GM23338 (cell line): ENCODE measurements around the gene TPX2. TPM values are rescaled to one million over a fixed set of nuclear protein-coding genes. Genes with fewer than 3 reads are reported as not detected.
A peak's percentile ranks its signal among the peaks of the same experiment; 100 is the strongest.

Source experiments
- ATAC-seq: fragments of 200-7000 bp; cut with Tn5 transposase; 3 replicates; pipeline ENCODE4 v1.9.1; 2020
- DNase-seq: peaks from one replicate; pipeline ENCODE4 v3.0.0-alpha.2; 2015; ENCODE audit warnings: low spot score
- H2AFZ ChIP-seq: fragments of 200-600 bp; sonication (generic); 2 replicates; pipeline ENCODE4 v1.8.0; 2016; ENCODE audit warnings: antibody characterized with exemption, mild to moderate bottlenecking, moderate library complexity
- H3F3A ChIP-seq: fragments of 200-600 bp; sonication (generic); replicated peaks from 2 replicates; pipeline ENCODE4 v1.8.0; 2017; ENCODE audit warnings: antibody characterized with exemption, mixed run types, low read depth
- H3K27ac ChIP-seq: fragments of 200-600 bp; sonication (generic); 2 replicates; pipeline ENCODE4 v1.6.1; 2016; ENCODE audit warnings: low read depth
- H3K27me3 ChIP-seq: fragments of 200-600 bp; sonication (generic); 2 replicates; pipeline ENCODE4 v1.8.0; 2016; ENCODE audit warnings: mild to moderate bottlenecking, mixed run types, moderate library complexity; ENCODE audit not compliant: insufficient read depth
- H3K36me3 ChIP-seq: fragments of 200-600 bp; sonication (generic); 2 replicates; pipeline ENCODE4 v1.8.0; 2016; ENCODE audit warnings: mild to moderate bottlenecking; ENCODE audit not compliant: insufficient read depth
- H3K4me1 ChIP-seq: fragments of 200-600 bp; sonication (generic); 2 replicates; pipeline ENCODE4 v1.8.0; 2016; ENCODE audit warnings: mild to moderate bottlenecking, moderate library complexity; ENCODE audit not compliant: insufficient read depth
- H3K4me2 ChIP-seq: fragments of 200-600 bp; sonication (generic); 2 replicates; pipeline ENCODE4 v1.7.1; 2017; ENCODE audit warnings: mixed run types
- H3K4me3 ChIP-seq: fragments of 200-600 bp; sonication (generic); 2 replicates; pipeline ENCODE4 v1.6.1; 2016; ENCODE audit warnings: mixed run types
- H3K79me2 ChIP-seq: fragments of 200-600 bp; sonication (generic); replicated peaks from 2 replicates; pipeline ENCODE4 v1.8.0; 2017; ENCODE audit warnings: mild to moderate bottlenecking; ENCODE audit not compliant: insufficient read depth
- H3K9me2 ChIP-seq: fragments of 200-600 bp; sonication (generic); 2 replicates; pipeline ENCODE4 v1.8.0; 2017; ENCODE audit not compliant: insufficient read depth
- H4K20me1 ChIP-seq: fragments of 200-600 bp; sonication (generic); replicated peaks from 2 replicates; pipeline ENCODE4 v1.8.0; 2017; ENCODE audit warnings: mild to moderate bottlenecking; ENCODE audit not compliant: insufficient read depth
- H3K27ac Mint-ChIP-seq: 2 replicates; pipeline ENCODE4 v1.8.0; 2020; ENCODE audit warnings: inconsistent platforms, mild to moderate bottlenecking, moderate library complexity, mixed read lengths
- H3K27me3 Mint-ChIP-seq: 3 replicates; pipeline ENCODE4 v1.8.0; 2022; ENCODE audit warnings: low read depth, mild to moderate bottlenecking, moderate library complexity, mixed read lengths, inconsistent platforms; ENCODE audit not compliant: insufficient read depth, poor library complexity
- H3K36me3 Mint-ChIP-seq: 3 replicates; pipeline ENCODE4 v1.8.0; 2021; ENCODE audit warnings: low read depth, mild to moderate bottlenecking, inconsistent platforms, moderate library complexity, mixed read lengths
- H3K4me1 Mint-ChIP-seq: 3 replicates; pipeline ENCODE4 v1.8.0; 2020; ENCODE audit warnings: mild to moderate bottlenecking, inconsistent platforms, mixed read lengths
- H3K4me3 Mint-ChIP-seq: 3 replicates; pipeline ENCODE4 v1.8.0; 2021; ENCODE audit warnings: moderate library complexity, mild to moderate bottlenecking, inconsistent platforms, mixed read lengths
- H3K9me3 Mint-ChIP-seq: 3 replicates; pipeline ENCODE4 v1.8.0; 2020; ENCODE audit warnings: moderate library complexity, mild to moderate bottlenecking, inconsistent platforms, mixed read lengths
- CREB1 ChIP-seq: fragments of 250-450 bp; sonication (Bioruptor Pico); IDR thresholded peaks from 2 replicates; pipeline ENCODE4 v1.5.0; 2020; ENCODE audit warnings: low read depth, mild to moderate bottlenecking, moderate library complexity
- POLR2AphosphoS5 ChIP-seq: IDR thresholded peaks from 2 replicates; pipeline ENCODE4 v1.6.1; 2016; ENCODE audit warnings: antibody characterized with exemption, low read depth
- polyA plus RNA-seq: library from polyadenylated mRNA; unstranded; fragments of >200 nt; fragmentation: Nextera tagmentation; extraction: Ambion mirVana; gene quantifications from 2 replicates; pipeline ENCODE4 v1.2.1, GENCODE V29; 2016
- total RNA-seq: library from RNA; depleted of rRNA; stranded (reverse); fragments of >200 nt; shearing (Covaris generic); gene quantifications from 2 replicates; pipeline ENCODE4 v1.2.3, GENCODE V29; 2014
- TF ChIP-seq, protein P1 (sequence below), 2 experiments: fragments of 200-600 bp in 1 of 2; sonication (generic) in 1 of 2; conservative IDR thresholded peaks; 2 replicates each; pipeline versions ENCODE4 v1.5.1 to v1.6.1; 2016 to 2017; ENCODE audit warnings: antibody characterized with exemption in 2 of 2, low read depth in 2 of 2, mild to moderate bottlenecking in 2 of 2, moderate library complexity in 1 of 2
- TF ChIP-seq, protein P2 (sequence below): fragments of 250-450 bp; sonication (Bioruptor Pico); IDR thresholded peaks from 2 replicates; pipeline ENCODE4 v1.5.0; 2020; ENCODE audit warnings: mild to moderate bottlenecking, moderate library complexity
- TF ChIP-seq, protein P3 (sequence below): IDR thresholded peaks from one replicate; pipeline ENCODE4 v1.6.1; 2018; ENCODE audit warnings: antibody characterized with exemption; ENCODE audit not compliant: unreplicated experiment

Gene TPX2
- total and polyA plus RNA-seq, 2 experiments from 2014 or later = 101 to 159 TPM

DNA sequence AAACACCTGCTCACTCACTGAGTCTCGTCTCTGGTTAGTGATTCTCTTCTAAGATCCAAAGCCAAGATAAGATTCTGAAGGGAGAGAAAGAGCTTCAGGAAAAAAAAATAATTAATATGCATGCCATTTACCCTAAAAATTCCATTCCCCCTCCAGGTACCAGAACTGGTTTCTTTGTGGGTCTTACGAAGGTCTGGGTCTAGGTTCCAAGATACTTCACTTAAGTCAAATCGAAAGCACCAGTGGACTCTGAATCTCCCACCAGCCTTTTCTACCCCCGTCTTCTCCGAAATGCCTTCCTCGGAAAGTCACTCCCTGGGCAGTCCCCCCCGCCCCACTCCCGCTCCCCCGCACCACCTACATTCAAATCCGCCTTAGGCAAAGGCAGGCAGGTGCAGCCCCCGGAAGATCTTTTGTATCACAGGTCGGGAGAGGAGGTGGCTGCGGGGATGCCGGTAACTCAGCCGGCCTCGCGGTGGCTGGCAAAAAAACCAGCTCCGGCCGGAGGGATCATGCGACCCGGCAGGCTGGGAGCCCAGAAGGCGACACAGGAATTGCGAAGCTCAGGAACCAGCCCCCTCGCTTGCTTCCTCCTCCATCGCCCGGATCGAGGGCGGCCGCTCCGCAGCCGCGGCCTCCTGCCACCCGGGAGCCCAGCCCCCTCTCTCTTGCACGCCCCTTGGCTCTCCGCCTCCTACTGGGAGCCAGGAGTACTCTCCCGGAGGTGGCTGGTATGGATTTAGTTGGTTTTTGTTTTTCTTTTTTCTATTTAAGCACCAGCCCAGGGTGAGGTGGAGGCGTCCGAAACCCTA is 16.6 kb upstream of the TPX2 start, which contains the start of gene BCL2L1:
Gene BCL2L1, minus strand, starts transcription at position 612 of the 812 bp plus-strand sequence. CDS start 650 bp downstream, outside the sequence.
- Mint-ChIP-seq H3K9me3 (no peaks in the 10 kb centered on the region; the same call in 2 of the 3 replicates), H3K27ac (peak within 1 kb of the TSS; percentile 96), H3K36me3 (peaks cover 42% of the 10 kb centered on the region), H3K27me3 (peaks cover 20% of the 10 kb centered on the region), H3K4me1 (peaks cover 47% of the 10 kb centered on the region), H3K4me3 (peak within 1 kb of the TSS; percentile 90)
- H3K36me3 ChIP-seq = 0 out of 2 replicates have a peak, but pooled peaks cover 4% of the 10 kb centered on the region
- H3K4me1 ChIP-seq = peaks cover 40% of the 10 kb centered on the region
- H3F3A ChIP-seq = peaks cover 8% of the 10 kb centered on the region
- peak within 1 kb of the TSS; percentile 71 for H3K4me3 ChIP-seq
- ATAC-seq = peak; percentile 64
- peak within 1 kb of the TSS; percentile 100 for H3K27ac ChIP-seq
- peak within 1 kb of the TSS; percentile 70; the same call in 1 of the 2 replicates for H2AFZ ChIP-seq
- peak; percentile 31; the same call in 1 of the 2 replicates for TF ChIP-seq CREB1
- TF ChIP-seq, protein P1, sequence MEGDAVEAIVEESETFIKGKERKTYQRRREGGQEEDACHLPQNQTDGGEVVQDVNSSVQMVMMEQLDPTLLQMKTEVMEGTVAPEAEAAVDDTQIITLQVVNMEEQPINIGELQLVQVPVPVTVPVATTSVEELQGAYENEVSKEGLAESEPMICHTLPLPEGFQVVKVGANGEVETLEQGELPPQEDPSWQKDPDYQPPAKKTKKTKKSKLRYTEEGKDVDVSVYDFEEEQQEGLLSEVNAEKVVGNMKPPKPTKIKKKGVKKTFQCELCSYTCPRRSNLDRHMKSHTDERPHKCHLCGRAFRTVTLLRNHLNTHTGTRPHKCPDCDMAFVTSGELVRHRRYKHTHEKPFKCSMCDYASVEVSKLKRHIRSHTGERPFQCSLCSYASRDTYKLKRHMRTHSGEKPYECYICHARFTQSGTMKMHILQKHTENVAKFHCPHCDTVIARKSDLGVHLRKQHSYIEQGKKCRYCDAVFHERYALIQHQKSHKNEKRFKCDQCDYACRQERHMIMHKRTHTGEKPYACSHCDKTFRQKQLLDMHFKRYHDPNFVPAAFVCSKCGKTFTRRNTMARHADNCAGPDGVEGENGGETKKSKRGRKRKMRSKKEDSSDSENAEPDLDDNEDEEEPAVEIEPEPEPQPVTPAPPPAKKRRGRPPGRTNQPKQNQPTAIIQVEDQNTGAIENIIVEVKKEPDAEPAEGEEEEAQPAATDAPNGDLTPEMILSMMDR (conservative IDR thresholded peaks at IDR 0.05; ENCODE audit: low read depth in 2 of 2) = peak; percentile 60 to 70
- TF ChIP-seq, protein P2, sequence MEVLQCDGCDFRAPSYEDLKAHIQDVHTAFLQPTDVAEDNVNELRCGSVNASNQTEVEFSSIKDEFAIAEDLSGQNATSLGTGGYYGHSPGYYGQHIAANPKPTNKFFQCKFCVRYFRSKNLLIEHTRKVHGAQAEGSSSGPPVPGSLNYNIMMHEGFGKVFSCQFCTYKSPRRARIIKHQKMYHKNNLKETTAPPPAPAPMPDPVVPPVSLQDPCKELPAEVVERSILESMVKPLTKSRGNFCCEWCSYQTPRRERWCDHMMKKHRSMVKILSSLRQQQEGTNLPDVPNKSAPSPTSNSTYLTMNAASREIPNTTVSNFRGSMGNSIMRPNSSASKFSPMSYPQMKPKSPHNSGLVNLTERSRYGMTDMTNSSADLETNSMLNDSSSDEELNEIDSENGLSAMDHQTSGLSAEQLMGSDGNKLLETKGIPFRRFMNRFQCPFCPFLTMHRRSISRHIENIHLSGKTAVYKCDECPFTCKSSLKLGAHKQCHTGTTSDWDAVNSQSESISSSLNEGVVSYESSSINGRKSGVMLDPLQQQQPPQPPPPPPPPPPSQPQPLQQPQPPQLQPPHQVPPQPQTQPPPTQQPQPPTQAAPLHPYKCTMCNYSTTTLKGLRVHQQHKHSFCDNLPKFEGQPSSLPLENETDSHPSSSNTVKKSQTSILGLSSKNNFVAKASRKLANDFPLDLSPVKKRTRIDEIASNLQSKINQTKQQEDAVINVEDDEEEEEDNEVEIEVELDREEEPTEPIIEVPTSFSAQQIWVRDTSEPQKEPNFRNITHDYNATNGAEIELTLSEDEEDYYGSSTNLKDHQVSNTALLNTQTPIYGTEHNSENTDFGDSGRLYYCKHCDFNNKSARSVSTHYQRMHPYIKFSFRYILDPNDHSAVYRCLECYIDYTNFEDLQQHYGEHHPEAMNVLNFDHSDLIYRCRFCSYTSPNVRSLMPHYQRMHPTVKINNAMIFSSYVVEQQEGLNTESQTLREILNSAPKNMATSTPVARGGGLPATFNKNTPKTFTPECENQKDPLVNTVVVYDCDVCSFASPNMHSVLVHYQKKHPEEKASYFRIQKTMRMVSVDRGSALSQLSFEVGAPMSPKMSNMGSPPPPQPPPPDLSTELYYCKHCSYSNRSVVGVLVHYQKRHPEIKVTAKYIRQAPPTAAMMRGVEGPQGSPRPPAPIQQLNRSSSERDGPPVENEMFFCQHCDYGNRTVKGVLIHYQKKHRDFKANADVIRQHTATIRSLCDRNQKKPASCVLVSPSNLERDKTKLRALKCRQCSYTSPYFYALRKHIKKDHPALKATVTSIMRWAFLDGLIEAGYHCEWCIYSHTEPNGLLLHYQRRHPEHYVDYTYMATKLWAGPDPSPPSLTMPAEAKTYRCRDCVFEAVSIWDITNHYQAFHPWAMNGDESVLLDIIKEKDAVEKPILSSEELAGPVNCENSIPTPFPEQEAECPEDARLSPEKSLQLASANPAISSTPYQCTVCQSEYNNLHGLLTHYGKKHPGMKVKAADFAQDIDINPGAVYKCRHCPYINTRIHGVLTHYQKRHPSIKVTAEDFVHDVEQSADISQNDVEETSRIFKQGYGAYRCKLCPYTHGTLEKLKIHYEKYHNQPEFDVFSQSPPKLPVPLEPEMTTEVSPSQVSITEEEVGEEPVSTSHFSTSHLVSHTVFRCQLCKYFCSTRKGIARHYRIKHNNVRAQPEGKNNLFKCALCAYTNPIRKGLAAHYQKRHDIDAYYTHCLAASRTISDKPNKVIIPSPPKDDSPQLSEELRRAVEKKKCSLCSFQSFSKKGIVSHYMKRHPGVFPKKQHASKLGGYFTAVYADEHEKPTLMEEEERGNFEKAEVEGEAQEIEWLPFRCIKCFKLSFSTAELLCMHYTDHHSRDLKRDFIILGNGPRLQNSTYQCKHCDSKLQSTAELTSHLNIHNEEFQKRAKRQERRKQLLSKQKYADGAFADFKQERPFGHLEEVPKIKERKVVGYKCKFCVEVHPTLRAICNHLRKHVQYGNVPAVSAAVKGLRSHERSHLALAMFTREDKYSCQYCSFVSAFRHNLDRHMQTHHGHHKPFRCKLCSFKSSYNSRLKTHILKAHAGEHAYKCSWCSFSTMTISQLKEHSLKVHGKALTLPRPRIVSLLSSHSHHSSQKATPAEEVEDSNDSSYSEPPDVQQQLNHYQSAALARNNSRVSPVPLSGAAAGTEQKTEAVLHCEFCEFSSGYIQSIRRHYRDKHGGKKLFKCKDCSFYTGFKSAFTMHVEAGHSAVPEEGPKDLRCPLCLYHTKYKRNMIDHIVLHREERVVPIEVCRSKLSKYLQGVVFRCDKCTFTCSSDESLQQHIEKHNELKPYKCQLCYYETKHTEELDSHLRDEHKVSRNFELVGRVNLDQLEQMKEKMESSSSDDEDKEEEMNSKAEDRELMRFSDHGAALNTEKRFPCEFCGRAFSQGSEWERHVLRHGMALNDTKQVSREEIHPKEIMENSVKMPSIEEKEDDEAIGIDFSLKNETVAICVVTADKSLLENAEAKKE (CRISPR knock-in tag) = no peak
- TF ChIP-seq POLR2AphosphoS5 = peak; percentile 49; the same call in 1 of the 2 replicates
- TF ChIP-seq, protein P3, sequence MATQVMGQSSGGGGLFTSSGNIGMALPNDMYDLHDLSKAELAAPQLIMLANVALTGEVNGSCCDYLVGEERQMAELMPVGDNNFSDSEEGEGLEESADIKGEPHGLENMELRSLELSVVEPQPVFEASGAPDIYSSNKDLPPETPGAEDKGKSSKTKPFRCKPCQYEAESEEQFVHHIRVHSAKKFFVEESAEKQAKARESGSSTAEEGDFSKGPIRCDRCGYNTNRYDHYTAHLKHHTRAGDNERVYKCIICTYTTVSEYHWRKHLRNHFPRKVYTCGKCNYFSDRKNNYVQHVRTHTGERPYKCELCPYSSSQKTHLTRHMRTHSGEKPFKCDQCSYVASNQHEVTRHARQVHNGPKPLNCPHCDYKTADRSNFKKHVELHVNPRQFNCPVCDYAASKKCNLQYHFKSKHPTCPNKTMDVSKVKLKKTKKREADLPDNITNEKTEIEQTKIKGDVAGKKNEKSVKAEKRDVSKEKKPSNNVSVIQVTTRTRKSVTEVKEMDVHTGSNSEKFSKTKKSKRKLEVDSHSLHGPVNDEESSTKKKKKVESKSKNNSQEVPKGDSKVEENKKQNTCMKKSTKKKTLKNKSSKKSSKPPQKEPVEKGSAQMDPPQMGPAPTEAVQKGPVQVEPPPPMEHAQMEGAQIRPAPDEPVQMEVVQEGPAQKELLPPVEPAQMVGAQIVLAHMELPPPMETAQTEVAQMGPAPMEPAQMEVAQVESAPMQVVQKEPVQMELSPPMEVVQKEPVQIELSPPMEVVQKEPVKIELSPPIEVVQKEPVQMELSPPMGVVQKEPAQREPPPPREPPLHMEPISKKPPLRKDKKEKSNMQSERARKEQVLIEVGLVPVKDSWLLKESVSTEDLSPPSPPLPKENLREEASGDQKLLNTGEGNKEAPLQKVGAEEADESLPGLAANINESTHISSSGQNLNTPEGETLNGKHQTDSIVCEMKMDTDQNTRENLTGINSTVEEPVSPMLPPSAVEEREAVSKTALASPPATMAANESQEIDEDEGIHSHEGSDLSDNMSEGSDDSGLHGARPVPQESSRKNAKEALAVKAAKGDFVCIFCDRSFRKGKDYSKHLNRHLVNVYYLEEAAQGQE = no peak
- H3K27me3 ChIP-seq = no peaks in the 10 kb centered on the region
- no peaks in the 10 kb centered on the region for H4K20me1 ChIP-seq
- peak; percentile 96 for DNase-seq
- H3K9me2 ChIP-seq = no peaks in the 10 kb centered on the region
- H3K79me2 ChIP-seq = peaks cover 48% of the 10 kb centered on the region
- peak within 1 kb of the TSS; percentile 86 for H3K4me2 ChIP-seq
